IMR-90 (cell line): ENCODE measurements around the gene RYR2. TPM values are rescaled to one million over a fixed set of nuclear protein-coding genes. Genes with fewer than 3 reads are reported as not detected.

Source experiments
- ATAC-seq: fragments of 200-7000 bp; cut with Tn5 transposase; 2 replicates; pipeline ENCODE4 v1.9.1; 2020; ENCODE audit warnings: low read depth, mild to moderate bottlenecking, moderate library complexity
- BruUV-seq: library from RNA; stranded (reverse); fragments of 400-500 nt; replicated peaks from 2 replicates; lab custom pipeline; 2021; lab: Mats Ljungman, UMichigan
- CTCF ChIA-PET: fragments of 300-600 bp; formaldehyde crosslinking; extraction: SDS; loops from one replicate; lab custom pipeline; 2021; ENCODE audit warnings: antibody characterized with exemption; lab: Yijun Ruan, JAX
- POLR2A ChIA-PET: fragments of 300-600 bp; sonication (Branson Sonifier 250); formaldehyde crosslinking; loops from one replicate; lab custom pipeline; 2022; ENCODE audit warnings: antibody characterized with exemption; ENCODE audit not compliant: unreplicated experiment; lab: Charles Lee
- DNase-seq: peaks from one replicate; pipeline ENCODE4 v3.0.0; 2013
- H2AFZ ChIP-seq: replicated peaks from 2 replicates; pipeline ENCODE3; 2013; ENCODE audit warnings: low read length, mild to moderate bottlenecking; ENCODE audit not compliant: poor library complexity
- H2AK5ac ChIP-seq: 2 replicates; pipeline ENCODE4 v1.6.1; 2013; ENCODE audit warnings: low read depth, low read length, inconsistent platforms
- H2AK9ac ChIP-seq: replicated peaks from 2 replicates; pipeline ENCODE3; 2013; ENCODE audit warnings: mild to moderate bottlenecking, low read depth, low read length, moderate library complexity; ENCODE audit not compliant: poor library complexity
- H2BK120ac ChIP-seq: 2 replicates; pipeline ENCODE4 v1.6.1; 2013; ENCODE audit warnings: low read depth, low read length, inconsistent platforms
- H2BK15ac ChIP-seq: 3 replicates; pipeline ENCODE4 v1.6.1; 2013; ENCODE audit warnings: low read depth, low read length, inconsistent platforms
- H2BK20ac ChIP-seq: 2 replicates; pipeline ENCODE4 v1.6.1; 2013; ENCODE audit warnings: low read depth, mild to moderate bottlenecking, inconsistent platforms, low read length, moderate library complexity
- H2BK5ac ChIP-seq: 2 replicates; pipeline ENCODE4 v1.6.1; 2013; ENCODE audit warnings: mild to moderate bottlenecking, low read depth, low read length, inconsistent platforms; ENCODE audit not compliant: poor library complexity, severe bottlenecking
- H3K14ac ChIP-seq: replicated peaks from 2 replicates; pipeline ENCODE4 v1.6.1; 2013; ENCODE audit warnings: low read depth, low read length, inconsistent platforms
- H3K18ac ChIP-seq: 2 replicates; pipeline ENCODE4 v1.6.1; 2013; ENCODE audit warnings: low read depth, low read length, control low read depth
- H3K23ac ChIP-seq: 2 replicates; pipeline ENCODE4 v1.6.1; 2013; ENCODE audit warnings: low read depth, low read length, inconsistent platforms
- H3K27ac ChIP-seq: 2 replicates; pipeline ENCODE4 v1.5.1; 2013; ENCODE audit warnings: mild to moderate bottlenecking, control low read depth, low read length; ENCODE audit not compliant: insufficient read depth
- H3K27me3 ChIP-seq: 2 replicates; pipeline ENCODE4 v1.6.1; 2013; ENCODE audit warnings: low read length; ENCODE audit not compliant: control insufficient read depth, insufficient read depth
- H3K36me3 ChIP-seq: 2 replicates; pipeline ENCODE4 v1.6.1; 2013; ENCODE audit warnings: low read length, mixed read lengths; ENCODE audit not compliant: control insufficient read depth, insufficient read depth
- H3K4ac ChIP-seq: 2 replicates; pipeline ENCODE4 v1.6.1; 2013; ENCODE audit warnings: low read depth, low read length, inconsistent platforms
- H3K4me1 ChIP-seq: 2 replicates; pipeline ENCODE4 v1.6.1; 2013; ENCODE audit warnings: low read length, mixed read lengths; ENCODE audit not compliant: control insufficient read depth, insufficient read depth
- H3K4me2 ChIP-seq: 2 replicates; pipeline ENCODE4 v1.6.1; 2013; ENCODE audit warnings: low read depth, mild to moderate bottlenecking, control low read depth, low read length, moderate library complexity
- H3K4me3 ChIP-seq: 2 replicates; pipeline ENCODE4 v1.5.1; 2013; ENCODE audit warnings: low read depth, mild to moderate bottlenecking, control low read depth, low read length, moderate library complexity; ENCODE audit not compliant: insufficient read depth
- H3K56ac ChIP-seq: 2 replicates; pipeline ENCODE4 v1.6.1; 2013; ENCODE audit warnings: low read length, inconsistent platforms; ENCODE audit not compliant: insufficient read depth; ENCODE audit errors: extremely low read depth
- H3K79me1 ChIP-seq, 2 experiments: 2 replicates each; pipeline ENCODE4 v1.6.1; 2013; ENCODE audit warnings: low read length in 2 of 2, inconsistent platforms in 1 of 2, low read depth in 1 of 2
- H3K9ac ChIP-seq: 2 replicates; pipeline ENCODE4 v1.6.1; 2013; ENCODE audit warnings: low read depth, low read length, control low read depth
- H3K9me1 ChIP-seq: 2 replicates; pipeline ENCODE4 v1.6.1; 2013; ENCODE audit warnings: low read length, inconsistent platforms; ENCODE audit not compliant: insufficient read depth
- H3K9me3 ChIP-seq: 2 replicates; pipeline ENCODE4 v1.6.1; 2013; ENCODE audit warnings: low read length; ENCODE audit not compliant: control insufficient read depth, insufficient read depth
- H4K20me1 ChIP-seq: 2 replicates; pipeline ENCODE4 v1.6.1; 2013; ENCODE audit warnings: low read length, inconsistent platforms; ENCODE audit not compliant: insufficient read depth
- H4K5ac ChIP-seq: 2 replicates; pipeline ENCODE4 v1.6.1; 2013; ENCODE audit warnings: mild to moderate bottlenecking, low read depth, low read length, control low read depth
- H4K8ac ChIP-seq, 2 experiments: 2 replicates each; pipeline ENCODE4 v1.6.1; 2013; ENCODE audit warnings: low read depth in 2 of 2, low read length in 2 of 2, control low read depth in 1 of 2, inconsistent platforms in 1 of 2
- H4K91ac ChIP-seq: 2 replicates; pipeline ENCODE4 v1.6.1; 2013; ENCODE audit warnings: low read depth, low read length, inconsistent platforms; ENCODE audit not compliant: insufficient read depth
- CEBPB ChIP-seq: IDR thresholded peaks from 2 replicates; pipeline ENCODE4 v1.6.1; 2012; ENCODE audit warnings: low read depth, low read length, improper control_type of control experiment
- SMC3 ChIP-seq: fragments of 150-350 bp; IDR thresholded peaks from 2 replicates; pipeline ENCODE4 v1.6.1; 2016; ENCODE audit warnings: low read depth, mild to moderate bottlenecking, antibody characterized with exemption, low read length, moderate library complexity
- WGBS, 2 experiments: methylation state at CpG; one replicate each; pipeline versions ENCODE4 v1.1.5 to v1.1.7; 2013; ENCODE audit warnings: missing lambda C conversion rate in 2 of 2; ENCODE audit not compliant: insufficient read length in 1 of 2; ENCODE audit errors: extremely low coverage in 2 of 2; 5-methylcytosine and 5-hydroxymethylcytosine counted together
- dilution Hi-C: fragments of 300-500 bp; cut with HindIII; formaldehyde crosslinking; loops from one replicate; pipeline ENCODE4 v1.14.3; 2018; ENCODE audit warnings: low sequenced_read_pairs; ENCODE audit not compliant: unreplicated experiment
- in situ Hi-C: fragments of 300-500 bp; cut with MboI; formaldehyde crosslinking; loops from 3 replicates; pipeline ENCODE4 v1.14.3; 2019; ENCODE audit warnings: low sequenced_read_pairs, inconsistent platforms, mixed read lengths
- intact Hi-C: fragments of 100-400 bp; cut with micrococcal nuclease; formaldehyde crosslinking; loops from 2 replicates; pipeline ENCODE4 v1.10.0; 2022
- polyA plus RNA-seq, 3 experiments: library from polyadenylated mRNA; depleted of rRNA; stranded (reverse); fragments of >200 nt; gene quantifications; 2 replicates each; pipeline ENCODE4 v1.2.3, GENCODE V29; 2012; ENCODE audit warnings: low replicate concordance in 1 of 3
- total RNA-seq: library from RNA; depleted of rRNA; stranded (reverse); fragments of >200 nt; gene quantifications from 2 replicates; pipeline ENCODE4 v1.2.3, GENCODE V29; 2012

Gene RYR2
- total and polyA plus RNA-seq, 2 of the 4 experiments (the other 2 are of a cell fraction), result not detected

DNA sequence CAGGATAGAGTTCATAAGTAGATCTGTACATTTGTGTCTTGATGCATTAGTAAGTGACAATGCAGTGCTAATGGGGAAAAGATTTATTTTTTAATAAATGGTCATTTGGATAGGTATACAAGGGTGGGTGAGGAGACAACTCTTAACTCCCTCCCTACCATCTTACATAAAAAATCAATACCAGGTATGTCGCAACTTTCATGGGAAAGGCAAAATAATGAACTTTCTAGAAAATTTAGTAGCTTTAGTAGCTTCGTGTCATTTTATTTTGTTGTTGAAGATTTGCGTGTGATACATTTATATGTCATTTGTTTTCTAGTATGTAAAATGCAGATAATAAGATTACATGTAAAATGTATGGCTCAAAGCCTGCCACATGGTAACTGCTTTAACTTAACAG lies 310.8 kb downstream of the RYR2 start:
- WGBS, 2 experiments, result no CpG with 5 or more reads among the region's 3 CpGs
- no peak overlapping the region for H4K91ac ChIP-seq
- H2BK20ac ChIP-seq, result no peak overlapping the region
- H3K4me2 ChIP-seq, result no peak overlapping the region
- no peak overlapping the region for H3K4ac ChIP-seq
- H4K5ac ChIP-seq, result no peak overlapping the region
- H2AFZ ChIP-seq, result no peak overlapping the region
- BruUV-seq, result no TSS peak
- DNase-seq (no peak), ATAC-seq (no peak)
- H2AK9ac ChIP-seq, result no peak overlapping the region
- no peak overlapping the region for H3K14ac ChIP-seq
- H3K18ac ChIP-seq, result no peak overlapping the region
- intact Hi-C loops (loop anchor here (1.0 kb wide), 1 partner anchor 42 kb away; no protein-coding TSS in a partner anchor), dilution Hi-C loops (no loop called here), in situ Hi-C loops (no loop called here)
- H3K23ac ChIP-seq, result no peak overlapping the region
- H2BK5ac ChIP-seq, result no peak overlapping the region
- no peak overlapping the region for H3K56ac ChIP-seq
- H3K9me3 ChIP-seq, result no peaks in the 10 kb centered on the region
- H3K79me1 ChIP-seq, result no peaks in the 10 kb centered on the region
- no peaks in the 10 kb centered on the region for H3K36me3 ChIP-seq
- peak; percentile 59 for TF ChIP-seq CEBPB
- TF ChIP-seq SMC3, result no peak
- H3K9ac ChIP-seq, result no peak overlapping the region
- no peak overlapping the region for H2BK15ac ChIP-seq
- H3K27me3 ChIP-seq, result no peaks in the 10 kb centered on the region
- H2BK120ac ChIP-seq, result no peak overlapping the region
- H2AK5ac ChIP-seq, result no peak overlapping the region
- H3K27ac ChIP-seq, result no peak overlapping the region
- POLR2A ChIA-PET, result no interaction called here
- no peaks in the 10 kb centered on the region for H3K4me1 ChIP-seq
- no peaks in the 10 kb centered on the region for H3K9me1 ChIP-seq
- no peak overlapping the region for H4K8ac ChIP-seq
- H4K20me1 ChIP-seq, result no peaks in the 10 kb centered on the region
- CTCF ChIA-PET, result no interaction called here
- H3K4me3 ChIP-seq, result no peak overlapping the region
